GM21515 (cell line): ENCODE results near the gene TBP.
"Not testable (repeated sequence)": the region's sequence is repeated elsewhere in the genome, so short reads cannot be mapped to it uniquely, and the experiment has no call there.

Experiments used
- ATAC-seq: cut with Tn5 transposase; IDR thresholded peaks from one replicate; pipeline ENCODE4 v1.9.1; 2021; ENCODE audit not compliant: unreplicated experiment

Gene TBP

DNA sequence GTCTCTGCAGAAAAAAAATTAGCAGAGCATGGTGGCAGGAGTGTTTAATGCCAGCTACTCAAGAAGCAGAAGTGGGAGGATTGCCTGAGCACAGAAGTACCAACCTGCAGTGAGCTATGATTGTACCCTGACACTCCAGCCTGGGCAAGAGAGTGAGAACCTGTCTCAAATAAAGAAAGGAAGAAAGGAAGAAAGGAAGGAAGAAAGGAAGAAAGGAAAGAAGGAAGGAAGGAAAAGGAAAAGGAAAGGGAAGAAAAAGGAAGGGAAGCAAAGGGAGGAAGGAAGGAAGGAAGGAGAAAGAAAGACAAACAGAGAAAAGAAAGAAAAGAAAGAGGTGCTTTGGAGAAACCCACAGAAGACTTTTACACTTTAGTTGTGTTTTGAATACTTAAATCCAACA lies 43.1 kb downstream of the TBP start:
- no peak for ATAC-seq

GRCh38 chr6:170605574-170606259 lies 51.5 kb downstream of the TBP start:
- ATAC-seq, result no peak

- not testable (repeated sequence) for ATAC-seq
Observed at GRCh38 chr6:170609225-170609624, 55.1 kb downstream of the TBP start.

- peak; percentile 91 for ATAC-seq
Observed at GRCh38 chr6:170612256-170612804, 58.2 kb downstream of the TBP start.

DNA sequence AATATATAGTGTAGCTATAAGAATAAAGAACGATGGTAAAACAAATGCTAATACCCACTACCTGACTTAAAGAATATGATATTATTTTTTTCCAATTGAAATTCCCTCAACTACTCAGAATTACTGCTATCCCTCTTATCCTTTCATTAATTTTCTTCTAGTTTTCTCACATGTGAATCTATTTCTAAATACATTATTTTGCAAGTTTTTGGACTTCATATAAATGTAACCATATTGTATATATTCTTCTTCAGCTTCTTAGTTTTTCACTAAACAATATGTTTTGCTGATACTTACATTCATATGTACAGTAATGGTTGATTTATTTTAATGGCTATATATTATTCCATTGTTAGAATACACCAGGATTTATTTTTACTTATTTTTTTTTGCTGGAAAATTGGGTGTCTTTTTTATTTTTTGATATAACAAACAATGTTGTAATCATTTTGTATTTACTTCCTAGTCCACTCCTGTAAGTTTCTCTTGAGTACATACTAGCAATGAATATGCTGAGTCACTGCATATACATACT lies 61.9 kb downstream of the TBP start:
- not testable (repeated sequence) for ATAC-seq
